Left ventricle myocardium inferior (tissue), 1 donor: Measurements from ENCODE around the gene SERTM2. TPM values are rescaled to one million over a fixed set of nuclear protein-coding genes. Genes with fewer than 3 reads are reported as not detected.

Experiments used
- DNase-seq: peaks from one replicate; pipeline ENCODE4 v3.0.0-alpha.2; 2020
- H3K27ac ChIP-seq: fragments of 200-600 bp; replicated peaks from 2 replicates; pipeline ENCODE4 v1.8.0; 2021
- H3K27me3 ChIP-seq: fragments of 200-600 bp; 2 replicates; pipeline ENCODE4 v1.8.0; 2021; ENCODE audit warnings: low read depth
- H3K36me3 ChIP-seq: fragments of 200-600 bp; 2 replicates; pipeline ENCODE4 v1.8.0; 2021
- H3K4me1 ChIP-seq: fragments of 200-600 bp; 2 replicates; pipeline ENCODE4 v1.8.0; 2021
- H3K4me3 ChIP-seq: fragments of 200-600 bp; 2 replicates; pipeline ENCODE4 v1.8.0; 2021; ENCODE audit warnings: mild to moderate bottlenecking, moderate library complexity
- H3K9me3 ChIP-seq: fragments of 200-600 bp; replicated peaks from 2 replicates; pipeline ENCODE4 v1.8.0; 2021
- CTCF ChIP-seq: fragments of 200-600 bp; IDR thresholded peaks from 2 replicates; pipeline ENCODE4 v1.8.0; 2021; ENCODE audit warnings: antibody characterized with exemption, mild to moderate bottlenecking, borderline replicate concordance
- intact Hi-C: fragments of 100-400 bp; cut with micrococcal nuclease; formaldehyde crosslinking; loops from one replicate; pipeline ENCODE4 v1.11.0; 2022
- total RNA-seq: library from RNA; stranded (reverse); fragmentation: NEBNext Ultra II Directional; extraction: Animal tissue kit (Norgen Biotek cat#: 25700); gene quantifications from one replicate; pipeline ENCODE4 v1.2.1, GENCODE V29; 2021
- donor health status: DM: no; HTN: yes; CAD: no; lungs with severe emphysema.

SERTM2 gene
- total RNA-seq, 1 donor from 2014 or later: not detected

DNA sequence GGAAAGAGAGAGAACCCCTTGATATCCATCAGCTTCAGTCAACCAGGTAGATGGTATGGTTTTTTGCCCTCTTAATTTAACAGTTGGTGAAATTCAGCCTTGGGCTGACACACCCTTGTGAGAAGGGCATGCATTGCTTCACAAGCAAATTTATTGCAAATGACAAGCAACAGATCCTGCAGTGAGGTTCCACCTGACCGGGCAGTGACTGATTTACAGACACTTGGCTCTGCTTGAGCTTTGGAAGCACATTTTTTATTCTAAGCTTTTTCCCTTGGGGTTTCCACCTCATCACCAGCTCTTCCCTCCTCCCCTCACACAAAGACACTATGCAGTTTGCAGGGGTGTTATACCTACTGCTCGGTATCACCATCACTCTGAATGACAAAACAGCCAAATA is 28.3 kb upstream of the SERTM2 start:
- TF ChIP-seq CTCF: no peak
- Histone ChIP-seq H3K27ac (no peak overlapping the region), H3K4me3 (no peak overlapping the region), H3K9me3 (no peaks in the 10 kb centered on the region), H3K4me1 (no peaks in the 10 kb centered on the region), H3K27me3 (no peaks in the 10 kb centered on the region), H3K36me3 (no peaks in the 10 kb centered on the region)
- intact Hi-C loops: no loop called here
- no peak for DNase-seq

GRCh38 chrX:111483881-111484280 is 27.6 kb upstream of the SERTM2 start:
- no peak for TF ChIP-seq CTCF
- no peak for DNase-seq
- Histone ChIP-seq H3K9me3 (no peaks in the 10 kb centered on the region), H3K27me3 (no peaks in the 10 kb centered on the region), H3K36me3 (no peaks in the 10 kb centered on the region), H3K27ac (no peak overlapping the region), H3K4me3 (no peak overlapping the region), H3K4me1 (no peaks in the 10 kb centered on the region)
- intact Hi-C loops: no loop called here

GRCh38 chrX:111490688-111491087 is 20.8 kb upstream of the SERTM2 start:
- Histone ChIP-seq H3K36me3 (no peaks in the 10 kb centered on the region), H3K27ac (no peak overlapping the region), H3K9me3 (no peaks in the 10 kb centered on the region), H3K27me3 (no peaks in the 10 kb centered on the region), H3K4me3 (no peak overlapping the region), H3K4me1 (no peaks in the 10 kb centered on the region)
- no peak for TF ChIP-seq CTCF
- intact Hi-C loops: no loop called here
- no peak for DNase-seq

- intact Hi-C loops: no loop called here
- Histone ChIP-seq H3K4me1 (no peaks in the 10 kb centered on the region), H3K4me3 (no peak overlapping the region), H3K9me3 (no peaks in the 10 kb centered on the region), H3K27ac (no peak overlapping the region), H3K27me3 (no peaks in the 10 kb centered on the region), H3K36me3 (no peaks in the 10 kb centered on the region)
- no peak for TF ChIP-seq CTCF
- no peak for DNase-seq
These were observed 19.4 kb upstream of the SERTM2 start for GRCh38 chrX:111492085-111492484.

- no peak for DNase-seq
- TF ChIP-seq CTCF: no peak
- no peak overlapping the region for H3K27ac ChIP-seq
These were observed 12.8 kb upstream of the SERTM2 start for GRCh38 chrX:111498538-111499103.

More at GRCh38 chrX:111498538-111499103, 12.8 kb upstream of the SERTM2 start:
- Histone ChIP-seq H3K36me3 (no peaks in the 10 kb centered on the region), H3K27me3 (no peaks in the 10 kb centered on the region), H3K4me3 (no peak overlapping the region), H3K9me3 (no peaks in the 10 kb centered on the region), H3K4me1 (no peaks in the 10 kb centered on the region)
- intact Hi-C loops: no loop called here
